Erythroblast (primary cell): ENCODE data around the gene NSUN2.

Experiments used
- GATA1 ChIP-seq: IDR thresholded peaks from 2 replicates; pipeline ENCODE4 v1.6.1; 2011; ENCODE audit warnings: low read depth, mild to moderate bottlenecking, control low read depth, low read length, moderate library complexity
- POLR2A ChIP-seq: IDR thresholded peaks from 2 replicates; pipeline ENCODE4 v1.6.1; 2011; ENCODE audit warnings: mild to moderate bottlenecking, low read length

GRCh38 chr5:6568889-6569288 lies 64.0 kb downstream of the NSUN2 start:
- TF ChIP-seq POLR2A: no peak
- no peak for TF ChIP-seq GATA1
